Tongue (tissue), 2 donors: ENCODE measurements around the gene C3orf49. TPM values are rescaled to one million over a fixed set of nuclear protein-coding genes. Genes with fewer than 3 reads are reported as not detected.

Experiments used
- DNase-seq: peaks from one replicate; pipeline ENCODE4 v3.0.0-alpha.2; 2015
- total RNA-seq: library from RNA; depleted of rRNA; stranded (reverse); fragments of >200 nt; gene quantifications from one replicate; pipeline ENCODE4 v1.2.3, GENCODE V29; 2014

C3orf49 gene, protein sequence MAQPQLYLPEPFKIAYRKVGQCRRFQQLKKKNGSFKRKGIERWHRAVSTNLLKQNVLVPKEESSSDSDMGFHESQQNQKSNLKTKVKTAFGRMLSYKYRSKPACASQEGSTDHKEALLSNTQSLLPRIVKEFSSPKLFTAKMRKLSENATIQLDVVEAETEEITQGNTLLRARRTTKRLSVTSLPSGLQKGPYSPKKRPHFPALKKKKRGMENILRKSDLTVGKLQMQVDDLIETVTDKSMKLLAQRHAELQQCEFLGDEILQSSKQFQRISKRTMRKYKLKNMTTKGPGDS
- total RNA-seq: not detected

DNA sequence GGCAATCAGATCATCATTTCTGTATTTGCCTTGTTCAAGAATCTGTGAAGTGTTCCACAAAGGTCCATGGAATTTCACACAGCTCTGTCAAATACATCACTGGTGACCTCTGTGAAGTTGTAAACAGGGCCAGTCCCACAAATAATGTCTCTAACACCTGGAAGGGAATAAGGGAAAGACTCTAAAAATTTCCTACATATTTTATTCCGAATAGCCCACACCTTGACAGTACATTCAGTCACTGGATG, at the start of gene C3orf49:
Gene C3orf49, plus strand, starts transcription at position 149 of the 248 bp plus-strand sequence. CDS start 173 bp downstream, outside the sequence.
- DNase-seq: no peak

DNA sequence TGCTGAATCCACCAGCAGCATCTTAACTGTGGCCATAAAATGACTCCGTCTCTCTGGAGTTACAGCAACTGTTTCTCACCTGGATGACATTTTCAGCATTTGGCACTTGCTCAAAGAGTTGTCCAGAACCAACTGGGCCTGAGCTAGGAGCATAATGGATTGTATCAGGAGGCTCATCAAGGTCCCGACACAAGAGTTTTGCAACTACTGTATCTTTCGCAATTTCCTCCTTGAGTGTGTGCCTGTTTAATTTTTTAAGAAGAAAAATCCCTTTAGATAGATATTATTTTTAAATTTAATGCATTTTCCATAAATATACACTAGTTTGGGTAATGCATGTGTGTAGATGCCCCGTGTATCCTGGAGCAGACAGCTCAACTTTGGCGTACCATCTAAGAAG, 44.3 kb upstream of the C3orf49 start:
- no peak for DNase-seq

DNA sequence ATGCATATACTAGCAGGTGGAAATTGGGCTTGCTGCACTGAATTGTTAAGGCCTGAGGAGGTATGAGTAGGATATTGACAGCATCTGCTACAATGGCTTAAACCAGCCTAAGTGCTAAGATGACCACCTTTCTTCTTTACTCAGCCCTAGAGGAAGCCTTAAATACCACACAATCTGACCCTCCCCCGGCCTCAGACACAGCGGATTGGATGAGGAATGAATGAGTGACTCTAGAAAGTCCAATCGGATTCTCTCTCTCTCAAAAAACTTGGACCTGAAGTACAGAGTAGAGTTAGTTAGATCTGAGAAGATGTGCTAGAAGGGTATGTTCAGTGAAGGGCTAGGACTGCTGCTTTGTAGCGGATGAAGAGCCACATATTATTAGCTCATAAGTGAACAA, 39.9 kb upstream of the C3orf49 start:
- no peak for DNase-seq

DNA sequence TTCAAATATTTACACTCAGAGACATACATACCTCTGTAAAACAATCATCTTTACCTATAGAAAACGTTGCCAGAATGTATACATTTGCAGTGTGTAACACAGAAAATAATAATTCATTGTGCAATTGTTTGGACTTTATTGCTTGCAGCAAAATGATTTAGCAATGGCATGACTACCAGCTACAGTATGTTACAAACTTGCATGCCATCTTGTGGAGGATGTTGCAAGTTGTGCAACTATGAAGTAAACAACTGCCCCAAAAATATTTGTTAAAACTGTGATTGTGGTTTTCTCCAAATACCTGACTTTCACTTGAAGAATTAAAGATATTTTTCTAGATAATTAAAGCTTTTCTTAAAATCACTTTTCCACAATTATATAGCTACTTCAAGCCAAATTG, 27.1 kb upstream of the C3orf49 start:
- DNase-seq: peak; percentile 19

DNA sequence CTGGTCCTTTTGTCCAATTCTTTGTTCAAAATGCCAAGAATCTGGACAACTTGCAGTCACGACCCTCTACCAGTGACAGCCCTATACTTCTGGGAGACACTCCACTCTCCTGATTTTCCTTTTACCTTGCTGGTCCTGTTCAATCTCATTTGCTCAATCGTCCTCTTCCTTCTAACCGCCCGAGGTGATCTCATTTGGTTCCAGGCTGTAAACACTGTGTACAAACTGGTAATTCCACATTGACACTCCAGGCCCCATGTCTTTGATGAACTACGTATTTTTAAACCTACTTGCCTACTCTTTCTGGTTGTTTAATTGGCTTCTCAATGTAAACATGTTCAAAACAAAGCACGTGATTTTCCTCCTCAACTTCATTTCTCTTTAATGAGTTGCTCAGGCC, 23.7 kb upstream of the C3orf49 start:
- DNase-seq: no peak

DNA sequence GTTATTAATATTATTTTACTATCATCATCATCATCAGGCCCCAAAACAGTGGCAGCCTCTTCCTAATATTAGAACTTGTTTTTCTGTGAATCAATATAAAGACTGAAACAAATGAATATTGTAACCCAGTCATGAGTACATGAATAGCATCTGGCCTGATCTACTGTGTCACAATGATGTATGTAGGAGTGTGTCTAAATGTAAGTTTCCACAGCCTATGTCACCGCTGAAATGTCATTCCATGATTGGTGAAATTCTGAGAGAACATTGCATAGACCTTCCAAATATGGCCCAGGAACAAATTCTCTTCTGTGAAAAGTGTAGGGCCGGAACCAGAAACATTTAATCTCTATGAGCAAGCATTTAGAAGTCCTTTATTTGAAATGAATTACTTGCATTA, 20.6 kb upstream of the C3orf49 start:
- DNase-seq: no peak

DNA sequence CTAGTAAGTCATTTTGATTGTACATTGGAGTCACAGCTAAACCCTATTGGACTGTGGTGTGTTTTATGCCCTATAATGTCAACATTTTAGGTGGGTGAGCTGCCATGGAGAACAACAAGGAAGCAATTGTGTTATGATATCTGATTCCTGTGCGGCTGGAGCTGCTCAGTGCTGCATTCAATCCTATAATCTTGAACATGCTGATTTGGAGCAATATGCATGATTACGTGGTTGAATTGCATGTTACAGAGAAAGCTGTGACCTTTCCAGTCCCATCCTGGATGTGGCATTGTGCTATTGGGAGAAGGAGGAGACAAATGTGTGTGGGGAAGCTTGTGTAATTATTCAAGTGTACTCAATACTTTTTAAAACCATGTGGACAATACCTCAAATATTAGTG, 20.1 kb upstream of the C3orf49 start:
- no peak for DNase-seq

DNA sequence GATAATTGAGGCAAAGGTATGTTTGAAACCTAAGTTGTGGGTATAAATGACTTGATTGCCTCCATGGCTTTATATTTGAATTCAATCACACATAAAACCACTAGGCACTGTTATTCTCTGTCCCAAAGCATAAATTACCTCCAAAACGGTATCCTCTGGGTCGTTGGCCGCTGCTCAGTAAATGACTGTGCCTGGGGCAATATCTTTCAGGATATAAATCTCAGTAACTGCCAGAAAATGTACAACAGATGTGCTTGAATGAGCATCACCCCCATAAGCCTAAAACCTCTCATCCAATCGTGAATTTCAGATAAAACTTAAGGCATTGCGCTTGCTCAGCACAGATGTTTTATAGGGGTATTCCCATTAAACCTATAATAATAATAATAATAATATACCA, 19.0 kb upstream of the C3orf49 start:
- DNase-seq: no peak

DNA sequence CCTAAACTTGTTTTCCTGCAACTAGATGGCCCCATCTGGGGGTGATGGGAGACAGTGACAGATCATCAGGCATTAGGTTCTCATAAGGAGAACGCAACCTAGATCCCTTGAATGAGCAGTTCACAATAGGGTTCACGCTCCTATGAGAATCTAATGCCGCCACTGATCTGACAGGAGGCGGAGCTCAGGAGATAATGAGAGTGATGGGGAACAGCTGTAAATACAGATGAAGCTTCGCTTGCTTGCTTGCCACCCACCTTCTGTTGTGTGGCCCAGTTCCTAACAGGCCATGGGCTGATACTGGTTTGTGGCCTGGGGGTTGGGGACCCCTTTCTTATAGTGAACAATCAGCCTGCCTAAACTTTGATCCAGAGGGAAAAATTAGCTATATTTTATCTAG, 15.2 kb upstream of the C3orf49 start:
- DNase-seq: no peak

DNA sequence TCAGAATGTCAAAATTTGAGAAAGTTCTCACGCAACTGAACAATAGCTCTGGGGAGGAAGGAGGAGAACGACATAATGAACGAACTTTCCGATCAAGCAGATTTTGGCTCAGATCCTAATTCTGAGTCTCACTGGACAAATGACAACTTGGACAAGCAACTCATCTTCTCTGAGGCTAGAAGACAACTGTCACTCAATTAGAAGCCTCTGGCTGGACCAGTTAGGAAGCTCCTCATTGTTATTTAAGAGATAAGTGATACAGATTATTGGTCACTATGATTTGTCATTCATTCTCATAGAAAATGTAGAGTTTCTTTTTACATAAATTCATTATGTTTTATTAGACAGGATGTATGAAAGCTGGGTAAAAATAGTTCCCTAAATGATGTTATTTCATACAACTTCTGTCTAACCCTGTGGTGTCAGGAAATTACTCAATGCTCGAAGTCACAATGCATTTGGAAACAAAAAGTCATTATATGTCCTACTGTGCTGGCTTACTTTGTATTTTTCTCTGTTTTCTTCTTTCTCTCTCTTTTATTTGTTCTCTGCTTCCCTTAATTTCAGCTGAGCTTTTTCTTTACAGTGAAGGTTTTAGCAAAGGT, 11.0 kb upstream of the C3orf49 start:
- no peak for DNase-seq

DNA sequence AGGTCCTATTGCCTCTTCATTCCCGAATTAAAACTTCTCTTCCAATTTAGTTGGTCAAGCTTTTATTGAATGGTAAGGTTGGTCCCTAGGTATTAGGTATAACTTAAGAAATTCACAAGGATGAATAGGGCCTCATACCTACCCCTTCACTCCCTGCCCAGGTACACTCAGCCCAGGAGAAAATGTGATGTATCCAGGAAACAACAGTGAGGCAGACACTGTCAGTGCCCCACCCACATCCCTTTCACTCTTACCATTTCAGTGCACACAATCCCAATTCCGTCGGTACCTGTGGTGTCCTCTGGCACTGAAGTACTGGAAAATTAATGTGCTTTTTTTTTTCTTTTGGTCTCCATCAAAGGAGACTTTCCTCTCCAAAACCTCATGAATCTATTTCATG, 10.5 kb upstream of the C3orf49 start:
- DNase-seq: no peak

DNA sequence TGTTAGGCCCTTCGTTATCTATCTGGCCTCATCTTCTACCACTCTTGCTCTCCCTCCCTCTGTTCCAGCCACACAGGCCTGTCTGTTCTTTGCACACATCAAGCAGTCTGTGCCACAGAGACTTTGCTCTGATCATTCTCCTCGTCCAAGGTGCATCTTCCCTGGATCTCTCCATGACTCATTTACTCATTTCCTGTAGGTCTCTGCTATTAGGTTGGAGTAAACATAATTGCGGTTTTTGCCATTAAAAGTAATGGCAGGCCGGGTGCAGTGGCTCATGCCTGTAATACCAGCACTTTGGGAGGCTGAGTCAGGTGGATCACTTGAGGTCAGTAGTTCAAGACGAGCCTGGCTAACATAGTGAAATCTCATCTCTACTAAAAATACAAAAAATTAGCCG, 9.5 kb upstream of the C3orf49 start:
- DNase-seq: no peak

DNA sequence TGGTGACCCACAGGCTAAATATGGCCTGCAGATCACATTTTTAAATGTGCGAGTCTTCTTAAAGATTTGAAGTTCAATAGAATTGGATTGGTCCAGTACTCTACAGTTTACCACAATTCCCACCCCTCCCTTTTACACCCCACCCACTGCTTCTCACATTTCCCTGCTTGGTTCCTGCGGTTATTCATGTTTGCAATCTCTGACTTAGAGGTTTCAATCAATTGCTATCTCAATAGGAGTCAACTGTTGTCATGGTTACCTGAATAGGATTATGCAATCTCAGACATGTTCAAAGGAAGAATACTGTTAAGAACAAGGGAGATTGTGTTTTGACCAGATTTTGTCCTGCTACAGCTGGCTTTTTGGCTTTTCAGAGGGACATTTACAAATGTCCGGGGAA, 4.9 kb upstream of the C3orf49 start:
- DNase-seq: no peak

DNA sequence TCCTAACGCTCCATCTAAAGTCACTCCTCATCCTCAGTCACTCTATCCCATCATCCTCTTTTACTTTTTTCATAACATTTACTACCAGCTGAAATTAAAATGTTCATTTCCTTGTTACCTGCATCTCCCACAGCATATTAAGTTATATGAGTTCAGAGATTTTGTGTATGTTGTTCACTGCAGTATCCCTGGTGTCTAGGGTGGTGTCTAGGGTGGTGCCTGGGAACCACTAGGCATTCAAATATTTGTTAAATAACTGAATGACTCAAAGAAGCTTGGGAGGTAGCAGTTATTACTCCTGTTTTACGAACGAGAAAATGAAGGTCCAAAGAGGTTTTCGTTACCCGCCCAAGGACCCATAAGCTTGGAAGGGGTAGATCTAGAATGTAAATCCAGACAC, 1.9 kb upstream of the C3orf49 start:
- DNase-seq: no peak

DNA sequence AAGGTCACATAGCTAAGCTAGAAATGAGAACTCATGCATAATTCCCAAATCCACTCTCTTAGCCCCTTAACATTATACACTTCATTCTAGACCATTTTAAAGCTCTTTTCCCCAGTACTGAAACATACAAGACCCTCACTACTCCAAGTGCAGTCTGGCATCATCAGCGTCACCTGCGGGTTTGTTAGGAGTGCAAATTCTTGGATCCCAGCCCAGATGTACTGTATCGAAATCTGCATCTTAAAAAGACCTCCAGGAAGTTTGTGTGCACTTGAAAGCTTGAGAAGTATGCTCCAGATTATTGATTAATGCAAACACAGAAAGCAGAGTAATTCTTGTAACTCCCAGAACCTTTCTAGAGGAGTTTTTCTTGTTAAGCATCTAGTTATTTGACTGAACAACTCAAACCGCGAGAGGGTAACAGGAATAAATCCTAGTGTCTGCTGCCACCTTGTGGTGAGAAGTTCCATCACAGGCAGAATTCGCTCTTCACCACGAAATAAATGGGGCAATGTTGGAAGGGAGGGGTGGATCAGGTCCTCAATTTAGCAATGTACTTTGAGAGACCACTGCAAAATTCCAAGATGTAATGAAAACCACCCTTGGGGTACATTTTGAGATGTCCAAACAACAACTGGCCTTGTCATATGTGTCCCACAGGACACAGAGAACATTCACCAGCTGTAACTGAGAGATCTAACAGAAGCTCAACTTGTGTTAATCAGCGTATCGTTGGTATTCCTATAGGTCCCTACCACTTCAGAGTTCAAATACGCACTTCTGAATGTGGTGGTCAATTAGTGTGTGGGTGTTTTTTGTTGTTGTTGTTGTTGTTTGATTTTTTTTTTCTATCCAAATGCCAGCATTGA, 583 bp upstream of the C3orf49 start:
- peak; percentile 83 for DNase-seq

DNA sequence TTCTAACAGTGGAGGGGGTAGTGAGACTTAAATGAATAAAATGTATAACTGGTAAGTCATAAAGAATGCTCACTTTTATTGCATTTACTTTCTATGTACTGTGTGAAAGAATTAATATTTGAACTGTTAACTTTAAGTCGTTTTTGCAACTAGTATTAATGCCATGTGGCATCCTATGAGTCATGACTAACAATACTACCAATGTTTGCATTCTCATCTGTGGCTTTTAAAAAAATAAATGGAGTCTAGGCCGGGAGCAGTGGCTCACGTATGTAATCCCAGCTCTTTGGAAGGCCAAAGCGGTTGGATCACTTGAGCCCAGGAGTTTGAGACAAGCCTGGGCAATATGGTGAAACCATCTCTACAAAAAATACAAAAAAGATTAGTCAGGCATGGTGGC, 5.2 kb downstream of the C3orf49 start:
- no peak for DNase-seq

DNA sequence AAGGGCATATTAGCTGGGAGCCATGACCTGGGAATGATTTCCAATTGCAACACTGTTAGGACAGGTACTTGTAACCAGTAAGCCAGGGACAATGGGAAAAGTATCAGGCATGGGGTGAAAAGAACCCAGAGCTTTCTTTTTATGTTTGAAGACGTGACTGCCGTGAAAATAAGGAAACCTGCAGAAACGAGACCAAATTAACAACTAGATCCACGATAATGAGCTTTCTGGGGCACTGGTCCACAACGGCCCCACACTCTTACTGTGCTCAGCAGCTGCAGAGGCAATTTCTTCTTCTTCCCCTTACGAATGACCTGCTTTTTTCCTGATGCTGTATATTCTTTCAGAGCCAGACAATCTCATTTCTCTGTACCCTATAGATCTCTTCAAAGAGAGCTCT, 11.4 kb downstream of the C3orf49 start:
- DNase-seq: no peak

DNA sequence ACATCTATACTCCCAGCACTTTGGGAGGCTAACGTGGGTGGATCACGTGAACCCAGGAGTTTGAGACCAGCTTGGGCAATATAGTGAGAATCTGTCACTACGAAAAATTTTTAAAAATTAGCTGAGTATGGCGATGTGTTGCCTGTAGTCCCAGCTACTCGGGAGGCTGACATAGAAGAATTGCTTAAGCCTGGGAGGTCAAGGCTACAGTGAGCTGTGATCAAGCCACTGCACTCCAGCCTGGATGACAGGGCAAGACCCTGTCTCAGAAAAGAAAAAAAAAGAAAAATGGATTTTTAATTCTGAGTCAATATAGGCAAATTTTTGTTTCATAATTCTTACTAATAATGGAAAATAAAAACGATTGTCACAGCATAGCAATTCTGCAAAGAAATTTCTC, 13.3 kb downstream of the C3orf49 start:
- DNase-seq: no peak

DNA sequence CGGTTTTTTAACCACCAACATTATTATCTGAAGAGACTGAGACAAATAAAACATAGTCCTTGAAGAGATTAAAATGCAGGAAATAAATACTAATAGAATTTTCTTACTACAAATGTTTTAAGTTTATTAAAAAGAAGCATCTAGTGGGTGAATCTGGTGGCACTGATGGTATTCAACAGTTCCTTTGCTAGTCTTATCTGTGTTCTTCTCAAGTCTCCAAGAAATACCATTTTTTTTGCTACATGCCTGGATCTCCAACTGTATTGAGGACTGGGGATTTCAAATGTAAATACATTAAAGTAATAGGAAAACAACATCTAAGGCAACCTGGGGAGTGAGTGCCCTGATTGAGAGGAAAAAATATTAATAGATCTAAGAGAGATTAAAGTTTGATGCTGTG, 22.6 kb downstream of the C3orf49 start:
- DNase-seq: no peak

DNA sequence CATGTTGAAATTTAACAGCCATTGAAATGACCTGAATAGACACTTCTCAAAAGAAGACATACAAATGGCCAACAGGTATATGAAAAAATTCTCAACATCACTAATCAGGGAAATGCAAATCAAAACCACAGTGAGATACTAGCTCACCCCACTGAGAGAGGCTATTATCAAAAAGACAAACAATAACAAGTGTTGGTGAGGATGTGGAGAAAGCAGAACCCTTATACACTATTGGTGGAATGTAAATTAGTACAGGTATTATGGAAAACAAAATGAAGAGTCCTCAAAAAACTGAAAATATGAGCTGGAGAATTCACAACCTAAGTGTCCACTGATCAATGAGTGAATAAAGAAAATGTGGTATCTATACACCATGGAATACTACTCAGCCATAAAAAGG, 23.0 kb downstream of the C3orf49 start:
- no peak for DNase-seq

DNA sequence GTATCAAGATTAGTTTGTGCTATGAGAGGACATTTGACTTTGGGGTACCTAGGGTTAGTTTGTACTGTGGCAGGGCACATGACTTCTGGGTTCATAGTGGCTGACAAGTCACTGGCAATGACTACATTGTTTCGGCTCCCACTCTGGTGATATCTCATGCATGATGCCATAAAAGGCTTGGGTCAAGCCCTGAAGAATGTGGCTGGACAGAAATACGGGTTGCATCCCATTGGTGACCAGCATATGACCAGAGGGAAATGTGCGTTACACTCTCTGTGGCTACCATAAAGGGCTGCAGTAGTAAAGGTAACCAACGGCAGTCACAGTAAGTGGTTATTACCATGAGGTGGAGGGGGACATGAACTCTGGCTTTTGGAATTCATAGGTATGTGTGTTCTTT, 26.1 kb downstream of the C3orf49 start:
- DNase-seq: no peak

DNA sequence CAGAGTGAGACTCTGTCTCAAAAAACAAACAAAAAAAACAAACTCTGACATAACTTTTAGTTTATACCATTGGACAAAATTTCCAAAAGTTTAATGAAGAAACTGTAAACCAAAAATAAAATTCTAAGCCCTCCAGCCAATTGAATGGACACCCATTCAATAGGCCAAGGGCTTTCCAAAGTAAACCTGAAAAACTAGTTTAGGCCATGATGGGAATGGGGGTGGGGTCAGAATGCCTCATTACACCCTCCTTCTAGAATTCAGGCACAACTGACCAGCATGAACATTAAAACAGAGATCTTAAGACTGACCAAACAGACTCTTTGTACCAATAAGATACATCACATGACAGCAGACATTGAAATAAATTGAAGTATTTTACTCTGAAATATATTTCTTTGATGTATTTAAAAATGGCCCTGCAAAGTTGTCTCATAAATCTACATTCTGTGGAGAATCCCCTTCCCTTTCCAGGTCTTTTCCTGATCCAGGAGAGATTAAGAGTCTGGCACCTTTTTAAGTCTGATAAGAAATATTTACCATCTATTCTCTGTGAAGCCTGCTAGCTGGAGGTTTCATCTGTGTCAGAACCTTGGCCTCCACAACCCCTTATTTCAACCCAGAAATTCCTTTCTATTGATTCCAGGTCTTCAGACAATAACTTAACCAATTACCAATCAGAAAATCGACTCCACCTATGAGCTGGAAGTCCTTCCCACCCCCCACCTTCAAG, 28.8 kb downstream of the C3orf49 start:
- no peak for DNase-seq

DNA sequence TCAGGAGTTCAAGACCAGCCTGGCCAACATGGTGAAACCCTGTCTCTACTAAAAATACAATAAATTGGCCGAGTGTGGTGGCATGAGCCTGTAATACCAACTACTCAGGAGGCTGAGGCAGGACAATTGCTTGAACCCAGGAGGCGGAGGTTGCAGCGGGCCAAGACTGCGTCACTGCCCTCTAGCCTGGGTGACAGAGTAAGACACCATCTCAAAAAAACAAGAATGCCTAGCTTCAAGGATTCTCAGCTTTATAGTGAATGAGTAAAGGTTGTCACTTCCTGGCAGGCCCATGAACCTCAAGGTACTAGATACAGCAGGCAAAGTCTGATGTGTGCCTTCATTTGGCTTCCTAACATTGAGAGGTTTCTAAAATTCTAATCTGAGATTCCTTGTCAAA, 30.1 kb downstream of the C3orf49 start:
- no peak for DNase-seq
